ENCODE data around the gene IL20RB. TPM values are rescaled to one million over a fixed set of nuclear protein-coding genes. Genes with fewer than 3 reads are reported as not detected.

The IL20RB gene
- total and polyA plus RNA-seq, 5 donors: 0.40 to 1.0 (median 0.57) TPM

DNA sequence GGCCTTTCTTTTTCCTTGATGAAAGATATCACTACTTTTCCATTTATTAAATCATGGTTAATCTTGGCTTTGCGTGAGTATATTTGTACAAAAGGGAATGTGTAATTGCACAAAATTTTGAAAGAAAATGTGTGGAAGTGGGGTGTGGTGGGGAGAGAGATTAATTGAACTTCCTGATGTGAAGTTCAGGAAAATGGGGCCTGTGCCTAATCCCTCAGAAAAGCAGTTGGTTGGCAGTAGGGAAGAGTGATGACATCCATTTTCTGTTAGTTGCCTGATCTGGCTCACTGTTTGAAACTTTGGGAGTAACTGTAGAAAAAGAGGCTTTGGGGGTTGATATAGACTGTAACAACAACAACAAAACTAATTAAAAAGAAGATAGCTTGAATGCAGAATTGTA lies 10.8 kb upstream of the IL20RB start:
- Histone ChIP-seq H3K4me3 (ENCODE audit: low read length) (no peak overlapping the region), H3K4me1 (ENCODE audit: control insufficient read depth, insufficient read depth, low read length) (no peaks in the 10 kb centered on the region), H3K9me3 (ENCODE audit: control insufficient read depth, low read length) (no peaks in the 10 kb centered on the region), H3K27ac (ENCODE audit: low read length) (no peak overlapping the region), H3K27me3 (ENCODE audit: control insufficient read depth, insufficient read depth) (no peaks in the 10 kb centered on the region)
- DNase-seq (no peak), ATAC-seq (peak; percentile 77)
- intact Hi-C loops (cut with DNase I): no loop called here
- WGBS: 61% methylated on average over 1 of the region's 1 CpG

DNA sequence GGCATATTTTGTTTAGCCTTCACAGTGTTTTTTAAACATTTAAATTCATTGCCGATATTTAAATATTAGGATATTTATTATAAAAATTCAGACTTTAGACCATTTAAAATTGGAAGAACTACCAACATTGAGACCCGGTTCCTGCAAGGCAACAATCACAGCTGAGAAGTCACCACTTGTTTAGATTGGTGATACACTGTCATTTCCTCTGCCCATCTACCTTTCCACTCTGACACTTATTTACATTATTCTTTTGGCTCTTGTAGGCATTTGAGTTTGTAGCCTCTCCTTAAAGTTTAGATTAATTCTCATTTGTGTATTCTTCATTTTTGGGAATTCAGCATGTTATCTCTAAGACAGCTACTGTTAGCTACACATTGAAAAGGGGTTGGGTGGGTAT lies 10.3 kb upstream of the IL20RB start:
- Histone ChIP-seq H3K4me1 (ENCODE audit: control insufficient read depth, insufficient read depth, low read length) (no peaks in the 10 kb centered on the region), H3K27ac (ENCODE audit: low read length) (no peak overlapping the region), H3K4me3 (ENCODE audit: low read length) (no peak overlapping the region), H3K9me3 (ENCODE audit: control insufficient read depth, low read length) (no peaks in the 10 kb centered on the region), H3K27me3 (ENCODE audit: control insufficient read depth, insufficient read depth) (no peaks in the 10 kb centered on the region)
- intact Hi-C loops (cut with DNase I): no loop called here
- ATAC-seq (no peak), DNase-seq (no peak)
- 49% methylated on average over 2 of the region's 2 CpGs for WGBS

DNA sequence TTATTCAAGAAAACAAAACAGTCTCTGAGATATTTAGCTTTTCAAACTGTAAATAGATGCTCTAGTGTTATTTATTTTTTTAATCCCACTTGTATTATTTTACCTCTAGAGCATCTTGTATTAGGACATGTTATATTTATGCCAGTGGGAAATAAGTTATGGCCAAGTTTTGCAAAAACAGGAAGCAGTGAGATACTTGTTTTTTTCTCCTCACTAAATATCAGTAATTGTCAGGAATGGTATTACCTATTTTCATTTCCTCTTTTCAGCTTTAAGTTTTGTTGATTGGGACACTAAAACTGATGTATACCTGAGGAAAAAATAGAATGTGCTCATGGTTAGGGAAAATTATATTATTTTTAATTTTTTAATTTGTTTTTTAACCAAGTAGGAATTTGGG lies 8.6 kb upstream of the IL20RB start:
- H3K4me1 ChIP-seq (ENCODE audit: control insufficient read depth, insufficient read depth, low read length): no peaks in the 10 kb centered on the region
- no peak for ATAC-seq

DNA sequence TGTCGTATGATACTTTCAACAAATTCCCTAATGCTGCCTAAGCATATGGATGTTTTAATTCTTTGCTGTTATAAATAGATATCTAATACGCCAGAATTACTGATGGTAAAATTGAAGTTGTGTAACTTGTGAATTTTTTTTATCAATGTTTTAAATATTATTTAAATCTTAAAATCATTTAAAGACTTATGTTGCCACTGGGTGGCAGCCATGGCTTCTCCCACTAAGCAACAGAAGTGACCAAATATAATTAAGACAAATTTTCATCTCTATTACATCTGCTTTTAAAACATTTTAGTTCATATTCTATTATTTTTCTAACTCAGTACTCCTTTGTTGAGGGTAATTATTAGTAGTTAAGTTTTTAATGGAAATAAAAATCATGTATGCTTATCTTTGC lies 8.1 kb upstream of the IL20RB start:
- intact Hi-C loops (cut with DNase I): no loop called here
- no peak overlapping the region for H3K4me3 ChIP-seq (ENCODE audit: low read length)
- H3K4me1 ChIP-seq (ENCODE audit: control insufficient read depth, insufficient read depth, low read length): no peaks in the 10 kb centered on the region
- DNase-seq: no peak
- no peaks in the 10 kb centered on the region for H3K9me3 ChIP-seq (ENCODE audit: control insufficient read depth, low read length)
- WGBS: 92% methylated on average over 2 of the region's 2 CpGs
- no peaks in the 10 kb centered on the region for H3K27me3 ChIP-seq (ENCODE audit: control insufficient read depth, insufficient read depth)
- H3K27ac ChIP-seq (ENCODE audit: low read length): no peak overlapping the region
- no peak for ATAC-seq

More for the DNA sequence above, 8.6 kb upstream of the IL20RB start:
- DNase-seq: no peak
- no peak overlapping the region for H3K4me3 ChIP-seq (ENCODE audit: low read length)
- H3K27ac ChIP-seq (ENCODE audit: low read length): no peak overlapping the region
- no peaks in the 10 kb centered on the region for H3K27me3 ChIP-seq (ENCODE audit: control insufficient read depth, insufficient read depth)
- H3K9me3 ChIP-seq (ENCODE audit: control insufficient read depth, low read length): no peaks in the 10 kb centered on the region
- intact Hi-C loops (cut with DNase I): no loop called here

DNA sequence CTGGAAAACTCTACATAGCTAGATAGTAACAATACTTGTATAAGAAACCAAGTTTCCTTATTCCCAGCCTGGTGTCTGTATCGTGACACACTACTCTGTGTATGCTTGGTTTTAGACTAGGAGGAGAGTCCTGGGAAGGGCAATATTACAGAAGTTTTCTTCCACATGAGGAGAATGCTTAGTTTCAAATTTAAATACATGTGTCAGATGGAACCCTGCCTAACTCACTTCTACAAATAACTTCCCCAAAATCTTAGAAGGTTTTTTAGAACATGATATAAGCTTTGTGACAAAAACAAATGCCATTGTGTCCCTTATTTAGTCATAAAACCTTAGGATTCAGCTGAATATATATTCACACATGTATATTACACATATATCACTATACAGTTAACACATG lies 7.2 kb upstream of the IL20RB start:
- H3K27me3 ChIP-seq (ENCODE audit: control insufficient read depth, insufficient read depth): no peaks in the 10 kb centered on the region
- peaks cover 2% of the 10 kb centered on the region for H3K4me1 ChIP-seq (ENCODE audit: control insufficient read depth, insufficient read depth, low read length)
- no peak overlapping the region for H3K4me3 ChIP-seq (ENCODE audit: low read length)
- H3K9me3 ChIP-seq (ENCODE audit: control insufficient read depth, low read length): no peaks in the 10 kb centered on the region
- ATAC-seq (no peak), DNase-seq (no peak)
- no peak overlapping the region for H3K27ac ChIP-seq (ENCODE audit: low read length)
- intact Hi-C loops (cut with DNase I): no loop called here
- WGBS: 80% methylated on average over 1 of the region's 1 CpG

DNA sequence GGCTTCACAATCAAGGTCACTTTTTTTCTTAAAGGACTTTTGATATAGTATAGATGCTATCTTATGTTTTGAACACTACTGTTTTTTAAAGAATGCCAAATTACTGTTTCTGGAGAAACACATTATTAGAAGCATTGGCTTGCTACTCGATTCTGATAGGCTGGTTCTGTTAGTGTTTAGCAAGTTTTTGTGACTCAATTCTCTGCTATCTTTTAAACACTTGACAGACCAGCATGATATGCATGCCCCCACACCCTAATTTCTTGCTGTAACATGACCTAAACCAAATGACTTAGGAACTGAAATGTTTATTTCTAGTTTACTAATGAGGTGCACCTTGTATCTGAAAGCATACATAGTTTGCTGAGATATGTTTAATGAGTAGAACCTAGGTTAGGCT lies 5.5 kb upstream of the IL20RB start:
- intact Hi-C loops (cut with DNase I): no loop called here
- H3K27me3 ChIP-seq (ENCODE audit: control insufficient read depth, insufficient read depth): no peaks in the 10 kb centered on the region
- no peaks in the 10 kb centered on the region for H3K9me3 ChIP-seq (ENCODE audit: control insufficient read depth, low read length)
- WGBS: 67% methylated on average over 1 of the region's 1 CpG
- H3K27ac ChIP-seq (ENCODE audit: low read length): no peak overlapping the region
- DNase-seq: no peak
- H3K4me1 ChIP-seq (ENCODE audit: control insufficient read depth, insufficient read depth, low read length): peaks cover 2% of the 10 kb centered on the region
- H3K4me3 ChIP-seq (ENCODE audit: low read length): no peak overlapping the region
- no peak for ATAC-seq

DNA sequence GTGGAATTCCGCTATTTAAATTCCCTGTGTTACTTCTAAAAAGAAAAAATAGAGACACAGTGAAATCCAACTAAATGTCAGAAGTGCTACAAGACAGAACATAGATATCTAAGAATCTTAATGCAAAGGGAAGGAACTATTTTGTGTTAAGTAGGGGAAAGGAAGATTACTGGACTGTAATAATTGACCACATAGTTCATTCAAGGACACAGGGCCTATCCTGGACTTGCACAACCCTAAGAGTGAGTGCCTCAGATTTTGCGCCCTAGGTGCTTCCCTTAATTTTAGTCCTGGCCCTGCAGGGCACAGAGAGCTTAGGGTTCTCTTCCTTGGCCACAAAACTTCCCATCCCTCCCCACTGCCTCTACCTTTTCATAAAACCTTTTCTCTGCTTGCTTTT lies 3.5 kb upstream of the IL20RB start:
- no peaks in the 10 kb centered on the region for H3K9me3 ChIP-seq (ENCODE audit: control insufficient read depth, low read length)
- no peak overlapping the region for H3K27ac ChIP-seq (ENCODE audit: low read length)
- ATAC-seq (no peak), DNase-seq (no peak)
- H3K4me1 ChIP-seq (ENCODE audit: control insufficient read depth, insufficient read depth, low read length): peaks cover 4% of the 10 kb centered on the region
- intact Hi-C loops (cut with DNase I): no loop called here
- WGBS: 93% methylated on average over 2 of the region's 2 CpGs
- H3K27me3 ChIP-seq (ENCODE audit: control insufficient read depth, insufficient read depth): no peaks in the 10 kb centered on the region
- no peak overlapping the region for H3K4me3 ChIP-seq (ENCODE audit: low read length)

DNA sequence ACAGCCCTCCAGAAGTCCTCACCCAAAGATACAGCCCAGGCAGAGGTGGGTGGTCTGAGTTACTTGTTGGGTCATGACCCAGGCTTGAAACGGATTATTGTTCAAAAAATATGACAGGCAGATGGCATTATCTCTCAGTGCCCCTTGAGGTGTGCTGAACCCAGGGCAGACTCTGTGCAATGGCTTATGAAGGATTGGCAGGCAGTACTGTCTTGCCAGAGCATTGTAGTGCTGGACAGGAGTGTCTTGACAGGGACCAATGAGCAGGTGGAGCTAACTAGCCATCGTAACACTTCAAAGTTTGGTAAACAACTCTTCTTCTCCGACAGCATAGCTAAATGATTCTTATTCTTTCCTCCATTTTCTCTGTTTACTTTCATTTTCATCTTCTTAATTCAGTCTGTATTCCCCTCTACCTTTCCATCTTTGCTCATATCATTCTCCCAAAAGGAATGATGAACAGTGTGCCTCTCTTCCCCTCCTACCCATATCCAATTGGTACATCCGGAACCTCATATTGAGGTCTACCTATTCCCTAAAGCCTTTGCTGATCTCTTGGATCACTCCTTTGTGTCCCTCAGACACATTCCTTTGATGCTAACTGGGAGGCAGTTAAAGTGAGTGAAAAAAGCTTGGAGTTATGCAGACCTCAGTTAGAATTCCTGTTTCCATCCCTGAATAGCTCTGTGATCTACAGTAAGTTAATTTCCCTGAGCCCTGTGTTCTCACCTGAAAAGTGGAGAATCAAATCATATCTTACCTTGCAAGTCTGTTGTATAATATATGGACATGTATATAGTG lies 2.6 kb upstream of the IL20RB start:
- 89% methylated on average over 4 of the region's 4 CpGs for WGBS
- DNase-seq (no peak), ATAC-seq (no peak)
- H3K4me1 ChIP-seq (ENCODE audit: control insufficient read depth, insufficient read depth, low read length): peaks cover 4% of the 10 kb centered on the region
- H3K4me3 ChIP-seq (ENCODE audit: low read length): no peak overlapping the region
- no peaks in the 10 kb centered on the region for H3K27me3 ChIP-seq (ENCODE audit: control insufficient read depth, insufficient read depth)
- no peaks in the 10 kb centered on the region for H3K9me3 ChIP-seq (ENCODE audit: control insufficient read depth, low read length)
- intact Hi-C loops (cut with DNase I): no loop called here
- no peak overlapping the region for H3K27ac ChIP-seq (ENCODE audit: low read length)

DNA sequence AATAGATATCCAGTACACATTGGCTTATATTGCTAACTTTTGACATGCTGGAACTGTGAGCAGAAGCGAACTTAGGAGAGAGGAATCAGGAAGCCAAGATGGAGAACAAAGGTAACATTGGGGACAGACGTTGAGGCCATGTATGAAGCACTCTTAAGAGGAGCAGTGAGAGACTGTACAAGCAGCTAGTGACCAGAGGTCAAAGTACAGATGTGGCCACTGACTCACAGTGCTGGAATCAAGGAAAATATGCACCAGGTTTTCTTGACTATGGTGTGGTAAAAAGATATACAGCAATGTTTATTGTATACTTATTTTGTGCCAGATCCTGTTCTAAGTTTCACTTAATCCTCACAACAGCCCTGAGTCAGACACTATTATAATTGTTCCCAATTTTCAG lies 2.0 kb upstream of the IL20RB start:
- intact Hi-C loops (cut with DNase I): no loop called here
- H3K4me3 ChIP-seq (ENCODE audit: low read length): no peak overlapping the region
- no peak for DNase-seq
- H3K27me3 ChIP-seq (ENCODE audit: control insufficient read depth, insufficient read depth): no peaks in the 10 kb centered on the region
- no peaks in the 10 kb centered on the region for H3K9me3 ChIP-seq (ENCODE audit: control insufficient read depth, low read length)
- 72% methylated on average over 2 of the region's 2 CpGs for WGBS
- peaks cover 4% of the 10 kb centered on the region for H3K4me1 ChIP-seq (ENCODE audit: control insufficient read depth, insufficient read depth, low read length)
- no peak for ATAC-seq
- no peak overlapping the region for H3K27ac ChIP-seq (ENCODE audit: low read length)

DNA sequence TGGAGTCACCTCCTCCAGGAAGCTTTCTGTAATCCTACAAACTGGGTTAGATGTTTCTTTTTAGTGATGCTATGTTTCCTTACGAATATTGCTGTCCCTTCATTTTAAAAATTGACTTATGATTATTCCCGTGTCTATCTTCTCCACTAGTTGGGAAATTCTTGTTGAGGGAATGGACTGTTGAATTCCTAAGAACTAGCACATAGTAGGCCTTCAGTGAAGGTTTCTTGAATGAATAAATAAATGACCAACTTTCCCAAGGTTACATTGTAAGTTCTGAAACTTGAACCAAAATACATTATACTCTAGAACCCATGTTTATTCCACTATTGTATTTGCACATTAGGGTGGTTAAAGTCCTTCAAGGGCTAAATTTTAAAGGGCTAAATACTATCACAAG lies 812 bp upstream of the IL20RB start:
- Histone ChIP-seq H3K27ac (ENCODE audit: low read length) (no peak overlapping the region), H3K27me3 (ENCODE audit: control insufficient read depth, insufficient read depth) (no peaks in the 10 kb centered on the region), H3K4me1 (ENCODE audit: control insufficient read depth, insufficient read depth, low read length) (peaks cover 4% of the 10 kb centered on the region), H3K4me3 (ENCODE audit: low read length) (no peak overlapping the region), H3K9me3 (ENCODE audit: control insufficient read depth, low read length) (no peaks in the 10 kb centered on the region)
- WGBS: 96% methylated on average over 2 of the region's 2 CpGs
- intact Hi-C loops (cut with DNase I): no loop called here
- ATAC-seq (no peak), DNase-seq (no peak)

DNA sequence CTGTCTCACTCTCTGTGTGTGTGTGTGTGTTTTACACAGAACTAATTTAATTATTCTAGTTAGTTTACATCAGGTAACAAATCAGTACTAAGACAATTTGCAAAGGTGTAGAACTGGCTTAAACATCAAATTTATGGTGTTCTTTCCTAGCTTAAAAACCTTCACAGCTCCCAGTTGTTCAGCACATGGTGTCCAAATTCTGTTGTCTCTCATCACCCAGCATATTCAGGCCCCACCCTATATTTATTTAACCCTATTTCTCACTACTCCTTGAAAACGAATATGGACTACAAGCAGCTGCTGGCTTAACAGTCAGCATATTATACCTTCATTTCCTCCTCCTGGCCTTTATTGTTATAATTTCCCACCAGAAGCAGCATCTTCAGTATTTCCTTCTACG lies 1.2 kb downstream of the IL20RB start:
- DNase-seq: no peak
- Histone ChIP-seq H3K4me3 (ENCODE audit: low read length) (no peak overlapping the region), H3K27me3 (ENCODE audit: control insufficient read depth, insufficient read depth) (no peaks in the 10 kb centered on the region), H3K9me3 (ENCODE audit: control insufficient read depth, low read length) (no peaks in the 10 kb centered on the region), H3K27ac (ENCODE audit: low read length) (no peak overlapping the region), H3K4me1 (ENCODE audit: control insufficient read depth, insufficient read depth, low read length) (peaks cover 4% of the 10 kb centered on the region)
- 61% methylated on average over 2 of the region's 2 CpGs for WGBS
- intact Hi-C loops (cut with DNase I): no loop called here
- ATAC-seq: no peak

DNA sequence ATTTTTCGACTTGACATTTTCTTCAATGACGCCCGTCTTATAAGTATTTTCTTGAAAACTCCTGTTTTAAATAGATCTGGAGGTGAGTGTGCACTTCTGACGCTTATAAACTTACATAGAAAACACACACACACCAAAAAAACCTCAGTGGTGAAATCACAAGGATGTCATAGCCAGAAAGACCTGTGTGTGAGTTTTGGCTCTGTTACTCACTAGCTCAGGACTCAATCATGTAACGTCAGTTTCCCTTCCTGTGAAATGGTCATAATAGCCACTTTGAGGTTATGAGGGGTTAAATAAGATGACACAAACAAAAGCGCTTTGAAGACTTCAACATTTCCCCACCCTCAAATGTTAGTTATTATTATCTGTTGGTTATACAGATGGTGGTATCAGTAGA lies 1.8 kb downstream of the IL20RB start:
- Histone ChIP-seq H3K27ac (ENCODE audit: low read length) (no peak overlapping the region), H3K4me3 (ENCODE audit: low read length) (no peak overlapping the region), H3K9me3 (ENCODE audit: control insufficient read depth, low read length) (no peaks in the 10 kb centered on the region), H3K4me1 (ENCODE audit: control insufficient read depth, insufficient read depth, low read length) (peaks cover 4% of the 10 kb centered on the region), H3K27me3 (ENCODE audit: control insufficient read depth, insufficient read depth) (no peaks in the 10 kb centered on the region)
- intact Hi-C loops (cut with DNase I): no loop called here
- WGBS: 96% methylated on average over 6 of the region's 6 CpGs
- DNase-seq (no peak), ATAC-seq (no peak)
